ENCODE results near the gene ULK4.

DNA sequence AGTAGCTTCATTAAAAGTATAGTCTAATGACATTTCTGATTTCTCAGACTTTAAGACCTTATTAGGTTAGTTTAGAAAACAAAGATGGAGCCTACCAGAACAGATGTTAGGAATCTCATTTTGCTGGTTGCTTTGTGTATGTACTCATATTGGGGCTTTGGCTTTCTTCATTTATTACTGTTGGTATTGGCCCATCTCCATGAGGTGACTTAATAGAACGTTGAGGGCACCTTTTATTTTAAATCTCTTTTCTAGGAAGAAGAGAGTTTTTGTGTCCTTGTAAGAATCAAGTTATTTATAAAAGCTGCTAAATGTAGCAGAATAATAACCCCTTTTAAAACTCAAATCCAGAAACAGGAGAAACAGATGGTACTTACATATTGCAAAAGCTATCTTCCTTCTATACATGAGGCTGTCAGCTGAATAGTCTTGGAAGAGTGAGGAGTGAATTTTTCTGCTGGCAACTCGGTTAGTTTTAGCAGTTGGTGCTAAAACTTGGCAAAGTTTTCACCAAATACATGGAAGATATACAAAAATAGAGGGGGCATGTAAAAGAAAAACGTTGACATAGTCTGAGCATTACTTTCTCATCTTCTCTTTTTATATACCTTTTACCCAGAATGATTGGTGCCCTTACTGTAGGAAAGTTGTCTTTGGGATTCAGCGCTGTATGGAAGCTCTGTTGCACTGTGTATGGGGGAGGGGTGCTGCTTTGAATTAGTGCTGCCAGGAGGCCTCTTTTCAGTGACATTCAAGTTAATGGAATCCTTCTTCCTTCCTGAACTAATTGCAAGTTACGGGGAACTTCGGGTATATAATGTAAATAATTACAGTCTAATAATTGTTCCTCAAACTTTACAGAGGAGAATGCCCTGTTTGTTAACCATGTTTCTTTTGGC is 726.8 kb downstream of the ULK4 start:
- TF ChIP-seq, protein P1, sequence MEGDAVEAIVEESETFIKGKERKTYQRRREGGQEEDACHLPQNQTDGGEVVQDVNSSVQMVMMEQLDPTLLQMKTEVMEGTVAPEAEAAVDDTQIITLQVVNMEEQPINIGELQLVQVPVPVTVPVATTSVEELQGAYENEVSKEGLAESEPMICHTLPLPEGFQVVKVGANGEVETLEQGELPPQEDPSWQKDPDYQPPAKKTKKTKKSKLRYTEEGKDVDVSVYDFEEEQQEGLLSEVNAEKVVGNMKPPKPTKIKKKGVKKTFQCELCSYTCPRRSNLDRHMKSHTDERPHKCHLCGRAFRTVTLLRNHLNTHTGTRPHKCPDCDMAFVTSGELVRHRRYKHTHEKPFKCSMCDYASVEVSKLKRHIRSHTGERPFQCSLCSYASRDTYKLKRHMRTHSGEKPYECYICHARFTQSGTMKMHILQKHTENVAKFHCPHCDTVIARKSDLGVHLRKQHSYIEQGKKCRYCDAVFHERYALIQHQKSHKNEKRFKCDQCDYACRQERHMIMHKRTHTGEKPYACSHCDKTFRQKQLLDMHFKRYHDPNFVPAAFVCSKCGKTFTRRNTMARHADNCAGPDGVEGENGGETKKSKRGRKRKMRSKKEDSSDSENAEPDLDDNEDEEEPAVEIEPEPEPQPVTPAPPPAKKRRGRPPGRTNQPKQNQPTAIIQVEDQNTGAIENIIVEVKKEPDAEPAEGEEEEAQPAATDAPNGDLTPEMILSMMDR (IDR thresholded peaks at IDR 0.05): no peak
- no peak for TF ChIP-seq POLR2A (IDR thresholded peaks at IDR 0.05)
